Occipital lobe (tissue), 2 donors: ENCODE measurements around the gene QPCTL. TPM values are rescaled to one million over a fixed set of nuclear protein-coding genes. Genes with fewer than 3 reads are reported as not detected.
A peak's percentile ranks its signal among the peaks of the same experiment; 100 is the strongest.

Experiments
- DNase-seq: peaks from one replicate; lab custom pipeline; 2025; lab: John Stamatoyannopoulos, UW
- total RNA-seq: library from RNA; depleted of rRNA; stranded (reverse); fragments of >200 nt; gene quantifications from one replicate; pipeline ENCODE4 v1.2.3, GENCODE V29; 2014

The QPCTL gene
- 8.0 TPM for total RNA-seq

DNA sequence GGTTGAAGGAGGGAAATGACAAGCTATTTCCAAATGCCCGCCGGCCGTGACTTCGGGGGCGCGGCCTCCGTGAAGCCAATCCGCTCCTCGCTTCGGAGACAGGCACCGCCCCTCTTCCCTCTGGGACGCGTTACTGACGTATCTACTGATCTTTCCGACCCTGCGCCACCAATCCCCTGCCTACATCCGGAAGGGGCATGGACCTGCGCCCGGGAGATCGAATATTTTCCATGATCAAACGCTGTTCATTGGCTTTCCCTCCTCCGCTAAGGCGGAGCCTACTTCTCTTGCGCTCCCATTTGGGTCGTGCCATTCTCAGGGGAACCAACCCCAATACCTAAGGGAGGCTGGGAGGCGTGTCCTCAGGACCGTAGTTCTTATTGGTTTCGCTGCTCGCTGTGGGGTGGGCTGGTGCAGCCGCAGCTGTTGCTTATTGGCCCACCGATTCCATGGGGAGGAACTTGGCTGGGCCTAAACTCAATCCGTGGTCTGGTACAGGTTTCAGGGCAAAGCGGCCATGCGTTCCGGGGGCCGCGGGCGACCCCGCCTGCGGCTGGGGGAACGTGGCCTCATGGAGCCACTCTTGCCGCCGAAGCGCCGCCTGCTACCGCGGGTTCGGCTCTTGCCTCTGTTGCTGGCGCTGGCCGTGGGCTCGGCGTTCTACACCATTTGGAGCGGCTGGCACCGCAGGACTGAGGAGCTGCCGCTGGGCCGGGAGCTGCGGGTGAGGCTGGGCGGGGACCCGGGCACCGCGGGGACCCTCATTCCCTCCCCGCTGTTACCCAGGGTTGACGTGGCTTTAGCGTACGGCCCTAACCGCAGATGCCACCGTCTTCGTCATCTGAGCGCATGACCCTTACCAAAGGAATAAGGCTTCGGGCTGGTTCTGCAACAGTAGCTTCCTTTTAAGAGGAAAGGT, at the start of gene QPCTL:
TSS of gene QPCTL (plus strand) at position 480 of the 919 bp plus-strand sequence. CDS start at position 518, 38 bp downstream.
- DNase-seq, result peak; percentile 99

DNA sequence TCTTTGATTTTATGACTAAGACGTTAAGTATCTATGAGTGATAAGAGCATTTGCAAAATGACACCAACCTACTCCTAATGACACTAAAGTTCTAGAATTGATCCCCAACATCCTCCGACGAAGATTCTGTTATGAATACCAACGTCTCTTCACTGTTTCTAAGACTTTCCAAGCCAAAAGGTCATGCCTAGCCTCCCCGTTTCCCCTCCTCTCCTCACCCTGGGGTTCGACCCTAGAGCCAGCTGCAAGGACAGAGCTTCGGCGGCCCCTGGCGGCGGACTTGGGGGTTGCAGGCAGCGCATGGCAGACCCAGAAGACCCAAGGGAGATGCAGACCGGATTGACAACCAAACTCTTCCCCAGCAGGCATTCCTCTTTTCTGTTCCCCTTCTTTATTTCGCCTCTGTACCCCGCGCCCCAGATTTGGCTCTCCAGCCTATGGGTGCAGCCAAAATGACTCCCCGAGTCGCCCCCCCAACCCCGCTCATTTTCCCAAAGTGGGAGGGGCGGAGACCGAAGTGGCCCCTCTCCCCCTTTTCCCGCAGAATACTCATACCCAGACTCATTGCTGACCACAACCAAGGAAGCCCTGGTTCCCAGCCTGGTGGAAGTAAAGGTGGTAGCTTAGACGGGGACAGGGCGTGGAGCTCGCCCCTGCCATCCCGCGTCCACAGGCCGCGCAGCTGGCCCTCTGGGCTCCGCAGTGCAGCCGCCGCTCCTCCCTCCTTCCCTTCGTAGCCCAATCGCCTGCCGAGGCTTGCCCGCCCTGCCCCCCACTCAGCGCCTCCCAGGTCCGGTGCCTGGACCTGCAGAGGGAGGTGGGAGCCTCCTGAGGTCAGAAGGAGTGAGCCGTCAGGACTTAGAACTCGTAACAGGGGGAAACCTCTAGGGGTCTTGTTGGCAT, 49.2 kb upstream of the QPCTL start:
- DNase-seq, result peak; percentile 79

DNA sequence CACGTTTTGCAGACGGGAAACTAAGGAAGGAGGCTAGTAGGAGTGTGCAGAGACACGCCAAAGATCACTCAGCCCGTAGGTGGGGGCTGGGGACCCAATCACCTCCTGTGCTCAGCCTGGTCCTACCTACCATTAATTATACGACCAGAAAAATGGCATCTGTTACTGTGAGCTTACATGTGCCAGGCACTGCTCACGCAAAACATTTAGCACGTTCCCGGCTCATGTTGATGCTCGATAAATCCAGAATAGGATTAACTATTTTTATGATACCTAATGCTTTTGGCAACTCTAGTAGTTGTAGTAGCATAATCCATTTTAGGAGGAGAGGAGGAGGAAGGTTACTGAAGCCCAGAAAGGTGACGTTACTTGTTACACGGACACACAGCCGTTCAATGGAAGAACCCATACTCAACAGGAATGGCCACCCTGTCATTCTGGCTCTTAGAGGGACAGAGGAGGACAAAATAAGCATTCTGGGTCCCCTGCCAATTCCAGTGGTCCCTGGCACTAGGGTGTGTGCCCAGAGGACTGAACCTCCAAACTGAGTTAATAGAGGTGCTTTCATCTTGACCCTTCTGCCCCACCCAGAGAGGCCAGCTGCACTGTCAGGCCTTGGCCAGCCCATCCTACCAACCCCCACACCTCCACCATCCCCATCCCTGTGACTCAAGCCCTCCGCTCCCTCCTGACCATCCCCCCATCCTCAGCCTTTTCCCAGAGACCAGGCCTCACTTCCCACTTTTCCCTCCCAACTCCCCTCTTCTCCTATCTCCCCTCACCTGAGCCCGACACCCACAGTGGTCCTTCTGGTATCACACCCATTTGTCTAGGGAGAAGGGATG, 48.3 kb upstream of the QPCTL start:
- peak; percentile 15 for DNase-seq

DNA sequence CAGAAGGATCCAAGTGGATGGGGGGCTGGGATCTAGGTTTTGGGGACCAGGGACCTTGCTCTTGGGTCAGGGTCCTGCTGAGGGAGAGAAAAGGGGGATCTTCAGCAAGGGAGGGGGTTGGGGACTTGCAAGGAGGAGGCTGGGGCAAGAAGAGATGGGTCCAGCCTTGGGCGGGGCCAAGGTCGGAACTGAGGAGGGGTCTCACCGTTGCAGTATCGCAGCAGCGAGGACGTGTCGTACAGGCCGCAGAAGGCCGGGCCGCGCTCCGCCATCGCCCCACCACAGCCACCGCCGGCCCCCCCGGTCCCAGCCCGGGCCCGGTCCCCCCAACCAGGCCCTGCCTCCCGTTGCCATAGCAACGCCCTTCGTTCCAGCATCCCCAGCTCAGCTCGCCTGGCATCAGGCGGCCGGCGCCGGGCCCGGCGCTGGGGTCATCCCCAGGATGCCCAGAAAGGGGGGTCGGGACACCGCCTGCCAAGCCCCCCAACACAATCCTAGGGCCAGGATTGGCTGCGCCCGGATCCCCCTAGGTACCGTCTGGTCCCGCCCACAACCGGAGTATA, 47.3 kb upstream of the QPCTL start:
- DNase-seq, result no peak

GRCh38 chr19:45645631-45646344, 46.7 kb upstream of the QPCTL start:
- peak; percentile 96 for DNase-seq

DNA sequence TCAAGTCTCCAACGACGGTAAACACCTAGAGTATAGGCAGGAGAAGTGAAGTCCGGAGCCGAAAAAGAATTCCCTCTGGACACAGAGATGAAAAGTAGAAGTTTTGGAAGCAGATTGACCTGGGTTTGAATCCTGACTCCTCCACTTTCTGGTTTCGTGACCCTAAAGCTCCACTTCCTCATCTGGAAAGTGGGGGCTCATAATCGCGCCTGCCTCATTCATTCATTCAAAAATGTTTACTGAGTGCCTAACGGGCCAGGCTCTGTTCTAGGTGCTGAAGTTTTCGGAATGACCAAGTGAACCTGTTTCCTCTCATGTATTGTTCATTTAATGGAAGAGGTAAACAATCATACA, 46.1 kb upstream of the QPCTL start:
- no peak for DNase-seq

- DNase-seq, result no peak
These were observed 41.7 kb upstream of the QPCTL start for GRCh38 chr19:45650722-45651121.

GRCh38 chr19:45653634-45654033, 38.8 kb upstream of the QPCTL start:
- no peak for DNase-seq

DNA sequence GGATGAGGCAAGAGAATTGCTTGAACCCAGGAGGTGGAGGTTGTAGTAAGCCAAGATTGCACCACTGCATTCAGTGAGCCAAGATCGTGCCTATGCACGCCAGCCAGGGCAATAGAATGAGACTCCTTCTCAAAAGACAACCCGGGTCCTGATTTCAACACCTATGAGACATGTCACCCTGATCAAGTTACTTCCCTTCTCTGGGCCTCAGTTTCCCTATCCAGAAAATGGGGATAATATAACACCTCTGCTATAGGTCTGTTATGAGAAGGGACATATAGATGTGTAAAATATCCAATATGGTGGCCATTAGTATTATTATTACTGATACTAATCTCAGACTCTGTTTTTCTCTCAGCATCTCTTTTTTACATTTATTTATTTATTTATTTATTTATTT, 37.4 kb upstream of the QPCTL start:
- DNase-seq, result no peak

DNA sequence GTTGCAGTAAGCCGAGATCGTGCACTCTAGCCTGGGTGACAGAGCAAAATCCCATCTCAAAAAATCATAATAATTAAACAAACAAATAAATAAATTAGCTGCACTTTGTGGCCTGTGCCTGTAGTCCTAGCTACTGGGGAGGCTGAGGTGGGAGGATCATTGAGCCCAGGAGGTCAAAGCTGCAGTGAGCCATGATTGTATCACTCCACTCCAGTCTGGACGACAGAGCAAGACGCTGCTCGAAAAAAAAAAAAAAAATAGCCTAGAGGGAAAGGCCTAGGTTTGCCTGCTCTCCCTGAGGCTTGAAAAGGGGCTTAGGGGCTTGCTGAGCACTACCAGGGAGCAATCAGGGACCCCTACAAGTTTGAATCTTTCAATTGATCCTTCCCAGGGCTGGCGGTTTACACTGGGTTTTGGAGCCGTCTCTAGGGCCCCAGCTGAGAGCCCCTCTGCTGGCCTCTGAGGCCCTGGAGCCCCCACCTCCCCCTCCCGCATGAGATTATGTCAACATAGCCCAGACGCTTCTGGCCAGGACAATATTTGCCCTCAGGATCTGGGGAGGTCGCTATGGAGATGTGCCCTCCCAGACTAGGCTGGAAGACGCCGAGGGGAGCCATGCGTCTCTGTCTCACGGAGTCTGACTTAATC, 34.8 kb upstream of the QPCTL start:
- no peak for DNase-seq

DNA sequence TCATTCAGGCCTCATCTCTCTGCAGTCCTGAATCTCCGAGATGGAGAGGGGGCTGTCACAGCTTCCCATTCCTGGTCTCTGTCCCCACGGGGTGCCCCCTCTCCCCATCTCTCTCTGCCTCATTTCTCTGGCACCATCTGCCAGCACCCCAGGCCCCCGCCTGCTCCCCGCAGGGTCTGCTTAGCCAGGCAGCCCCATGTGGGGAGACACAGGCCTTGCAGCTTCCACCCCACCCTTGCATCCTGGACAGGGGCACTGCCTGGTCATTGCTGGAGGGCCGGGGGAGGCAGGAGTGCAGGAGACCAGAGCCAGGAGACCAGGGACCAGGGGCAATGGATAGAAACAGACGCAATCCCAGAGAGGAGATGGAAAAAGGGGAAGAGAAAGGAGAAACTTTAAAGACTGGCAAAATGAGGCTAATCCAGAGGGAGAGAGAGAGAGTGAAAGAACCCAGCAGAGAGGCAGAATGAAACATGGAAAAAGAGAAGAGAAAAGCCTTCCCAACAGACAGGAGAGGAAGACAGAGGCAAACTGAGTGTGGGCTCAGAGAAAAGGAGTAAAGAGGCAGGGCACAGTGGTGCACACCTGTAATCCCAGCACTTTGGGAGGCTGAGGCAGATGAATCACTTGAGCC, 33.3 kb upstream of the QPCTL start:
- DNase-seq, result no peak

DNA sequence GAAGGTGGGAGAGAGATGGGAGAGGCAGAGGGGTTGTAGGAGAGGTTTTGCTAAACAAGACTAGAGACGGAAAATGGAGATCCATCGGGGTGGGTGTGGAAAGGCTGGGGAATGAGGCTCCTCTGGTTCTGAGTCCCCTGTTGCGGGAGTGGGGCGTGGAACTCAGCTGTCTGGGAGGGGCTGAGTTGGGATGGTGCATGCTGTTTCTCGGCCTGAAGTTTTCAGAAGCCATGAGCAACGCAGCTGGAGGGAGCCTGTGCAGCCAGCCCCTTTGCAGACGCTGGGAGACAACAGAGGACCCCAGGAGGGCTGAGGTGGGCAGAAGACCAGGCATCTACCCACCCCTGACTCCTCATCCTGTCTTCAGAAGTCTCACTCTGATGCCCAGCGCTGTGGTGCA, 31.8 kb upstream of the QPCTL start:
- DNase-seq, result no peak

GRCh38 chr19:45663800-45664199, 28.7 kb upstream of the QPCTL start:
- no peak for DNase-seq

DNA sequence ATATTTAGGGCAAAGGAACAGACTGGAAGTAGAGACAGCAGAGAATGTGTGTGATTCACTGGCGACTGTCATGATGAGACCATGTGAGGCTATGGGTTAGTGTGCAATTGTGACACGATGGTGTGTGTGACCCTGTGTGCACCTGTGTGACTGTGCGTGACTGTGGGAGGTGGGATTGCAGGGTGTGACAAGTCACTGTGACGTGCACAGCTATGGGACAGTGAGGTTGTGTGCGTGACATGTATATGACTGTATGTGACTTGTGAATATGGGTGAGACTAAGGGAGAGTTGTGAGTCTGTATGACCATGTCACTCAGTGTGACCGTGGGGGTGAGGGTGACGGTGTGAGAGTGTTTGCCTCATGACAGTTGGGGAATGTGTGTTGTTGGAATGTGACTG, 27.9 kb upstream of the QPCTL start:
- no peak for DNase-seq

DNA sequence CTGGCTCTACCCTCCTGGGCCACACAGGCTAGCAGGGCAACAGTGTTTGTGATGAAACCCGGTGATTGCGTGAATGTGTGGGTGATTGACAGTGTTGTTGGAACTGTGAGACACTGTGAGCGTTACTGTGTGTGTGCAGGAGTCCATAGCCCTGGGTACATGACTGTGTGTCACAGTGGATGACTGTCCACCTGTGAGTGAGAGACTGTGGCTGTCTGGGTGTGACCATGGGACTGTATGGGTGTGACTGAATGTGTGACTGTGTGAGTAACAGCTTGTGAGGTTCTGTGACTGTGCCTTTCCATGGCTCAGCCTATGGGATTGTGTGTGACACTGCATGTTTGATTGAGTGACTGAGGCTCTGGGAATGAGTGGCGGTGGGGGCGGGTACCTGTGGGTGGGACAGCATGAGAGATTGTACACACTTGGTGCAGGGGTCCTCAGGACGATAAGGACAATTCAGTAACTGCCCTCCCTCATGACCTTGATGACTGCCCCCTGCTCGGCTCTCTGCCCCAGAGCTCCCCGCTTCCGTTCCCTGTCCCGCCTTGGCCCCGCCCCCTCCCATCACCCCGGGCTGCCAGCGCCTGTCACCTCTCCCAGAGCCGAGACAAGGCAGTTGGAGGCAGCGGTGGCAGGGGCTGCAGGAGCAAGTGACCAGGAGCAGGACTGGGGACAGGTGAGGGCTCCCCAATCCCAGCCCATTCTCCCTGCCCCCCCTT, 24.7 kb upstream of the QPCTL start, which contains the start of gene GIPR:
TSS of gene GIPR (plus strand) at position 602 of the 722 bp plus-strand sequence. CDS start 1,300 bp downstream, outside the sequence.
- DNase-seq, result no peak

GRCh38 chr19:45668342-45668871, 24.1 kb upstream of the QPCTL start:
- no peak for DNase-seq

GRCh38 chr19:45670670-45671453, 21.6 kb upstream of the QPCTL start:
- peak; percentile 62 for DNase-seq

DNA sequence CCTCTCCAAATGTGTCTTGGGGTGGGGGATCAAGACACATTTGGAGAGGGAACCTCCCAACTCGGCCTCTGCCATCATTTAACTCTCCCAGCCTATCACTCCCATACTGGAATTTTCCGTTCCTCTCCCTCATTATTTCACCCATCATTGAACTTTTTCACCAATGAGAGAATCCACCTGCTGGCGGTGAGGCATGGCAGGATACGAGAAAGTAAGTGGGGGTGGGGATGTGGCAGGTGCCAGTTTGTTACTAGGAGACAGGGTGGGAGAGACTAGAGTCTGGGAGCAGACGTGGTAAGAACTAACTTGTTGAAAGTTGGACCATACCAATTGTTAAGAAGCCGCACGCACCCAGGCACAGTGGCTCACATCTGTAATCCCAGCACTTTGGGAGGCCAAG, 17.5 kb upstream of the QPCTL start:
- no peak for DNase-seq
